Loucy (cell line): ENCODE measurements around the gene KCNA5.

Experiments used
- H2AFZ ChIP-seq: fragments of 200-600 bp; sonication (generic); 2 replicates; pipeline ENCODE4 v1.6.0; 2016; ENCODE audit warnings: antibody characterized with exemption, mild to moderate bottlenecking, low read length, moderate library complexity
- H3F3A ChIP-seq: fragments of 200-600 bp; 2 replicates; pipeline ENCODE4 v1.6.0; 2016; ENCODE audit warnings: antibody characterized with exemption, low read depth, mild to moderate bottlenecking
- H3K27me3 ChIP-seq: fragments of 200-600 bp; sonication (generic); 2 replicates; pipeline ENCODE4 v1.6.1; 2014; ENCODE audit warnings: low read length, mild to moderate bottlenecking; ENCODE audit not compliant: insufficient read depth, poor library complexity, severe bottlenecking
- H3K36me3 ChIP-seq: fragments of 200-600 bp; sonication (generic); 2 replicates; pipeline ENCODE4 v1.6.1; 2016; ENCODE audit warnings: low read length; ENCODE audit not compliant: insufficient read depth
- H3K4me1 ChIP-seq: fragments of 200-600 bp; sonication (generic); 2 replicates; pipeline ENCODE4 v1.5.1; 2014; ENCODE audit warnings: low read length, mild to moderate bottlenecking; ENCODE audit not compliant: insufficient read depth, poor library complexity, severe bottlenecking
- H3K4me2 ChIP-seq: fragments of 200-600 bp; sonication (generic); 2 replicates; pipeline ENCODE4 v1.6.0; 2014; ENCODE audit warnings: antibody characterized with exemption, low read length, low read depth, mild to moderate bottlenecking; ENCODE audit not compliant: poor library complexity, severe bottlenecking
- H3K4me3 ChIP-seq: fragments of 200-600 bp; sonication (generic); 2 replicates; pipeline ENCODE4 v1.5.1; 2014; ENCODE audit warnings: low read length, mild to moderate bottlenecking, mixed read lengths; ENCODE audit not compliant: poor library complexity, severe bottlenecking
- H3K79me2 ChIP-seq: fragments of 200-600 bp; sonication (generic); 2 replicates; pipeline ENCODE4 v1.6.1; 2014; ENCODE audit warnings: low read length; ENCODE audit not compliant: insufficient read depth
- H3K9ac ChIP-seq: fragments of 200-600 bp; sonication (generic); 2 replicates; pipeline ENCODE4 v1.6.0; 2014; ENCODE audit warnings: mild to moderate bottlenecking, low read depth, low read length, moderate library complexity; ENCODE audit not compliant: poor library complexity, severe bottlenecking
- H3K9me2 ChIP-seq: fragments of 200-600 bp; sonication (generic); replicated peaks from 2 replicates; pipeline ENCODE4 v1.6.1; 2016; ENCODE audit warnings: low read depth, low read length, mixed read lengths
- H3K9me3 ChIP-seq: fragments of 200-600 bp; sonication (generic); 2 replicates; pipeline ENCODE4 v1.6.1; 2014; ENCODE audit warnings: mild to moderate bottlenecking, antibody characterized with exemption, low read length, low read depth; ENCODE audit not compliant: insufficient read depth
- H4K20me1 ChIP-seq: fragments of 200-600 bp; sonication (generic); 2 replicates; pipeline ENCODE4 v1.6.0; 2014; ENCODE audit warnings: antibody characterized with exemption, low read length, mild to moderate bottlenecking; ENCODE audit not compliant: insufficient read depth, poor library complexity, severe bottlenecking
- CTCF ChIP-seq: fragments of 200-600 bp; sonication (generic); conservative IDR thresholded peaks from 2 replicates; pipeline ENCODE4 v1.5.1; 2014; ENCODE audit warnings: mild to moderate bottlenecking, antibody characterized with exemption, low read length
- EZH2phosphoT487 ChIP-seq: fragments of 200-600 bp; IDR thresholded peaks from 2 replicates; pipeline ENCODE4 v1.6.1; 2018; ENCODE audit warnings: antibody characterized with exemption, mild to moderate bottlenecking, moderate library complexity, borderline replicate concordance

The KCNA5 gene

DNA sequence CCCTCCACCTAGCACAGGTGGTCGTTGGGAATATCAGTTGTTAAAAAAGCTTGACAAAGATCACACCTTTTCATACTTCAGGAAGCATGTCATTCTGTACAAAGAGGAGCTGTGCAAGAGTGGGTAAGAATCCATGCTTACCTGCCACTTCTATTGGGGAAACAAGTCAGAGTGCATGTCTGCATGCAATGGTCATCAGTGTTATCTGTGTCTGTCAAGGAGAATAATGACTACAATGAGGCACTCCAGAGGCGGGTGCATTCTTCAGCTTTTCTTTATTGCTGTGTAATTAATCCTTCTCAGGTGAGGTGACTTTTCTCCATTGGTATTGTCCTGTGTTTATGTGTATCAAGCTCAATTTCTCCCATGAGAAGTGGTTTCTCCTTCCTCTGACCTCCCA is 24.4 kb downstream of the KCNA5 start:
- Histone ChIP-seq H3K9me2 (no peaks in the 10 kb centered on the region), H3K4me2 (no peak overlapping the region), H3K9ac (no peak overlapping the region), H2AFZ (no peak overlapping the region), H3K36me3 (no peaks in the 10 kb centered on the region), H3K4me1 (no peaks in the 10 kb centered on the region), H3K27me3 (no peaks in the 10 kb centered on the region), H3K9me3 (no peaks in the 10 kb centered on the region), H3K79me2 (no peaks in the 10 kb centered on the region), H4K20me1 (no peaks in the 10 kb centered on the region), H3F3A (no peaks in the 10 kb centered on the region), H3K4me3 (no peak overlapping the region)
- TF ChIP-seq EZH2phosphoT487, result no peak
- no peak for TF ChIP-seq CTCF

DNA sequence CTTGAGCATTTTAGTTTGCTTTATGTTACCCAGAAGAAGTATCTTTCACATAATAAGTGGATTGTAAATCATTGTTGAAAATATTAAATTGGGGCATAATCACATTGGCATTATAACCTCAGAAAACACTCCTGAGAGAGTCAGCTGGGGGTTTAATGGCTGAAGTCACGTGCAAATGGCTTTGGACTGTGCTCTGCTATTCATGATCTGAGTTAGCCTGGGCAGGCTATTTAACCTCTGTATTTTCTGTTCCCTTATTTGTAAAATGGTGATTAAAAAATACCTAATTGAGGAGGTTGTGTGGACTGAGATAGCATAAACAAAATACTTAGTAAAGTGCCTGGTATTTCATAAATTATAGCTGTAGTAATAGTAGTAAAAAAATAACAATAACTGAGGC is 24.9 kb downstream of the KCNA5 start:
- H3K9me3 ChIP-seq, result no peaks in the 10 kb centered on the region

GRCh38 chr12:5070090-5070489 is 26.4 kb downstream of the KCNA5 start:
- Histone ChIP-seq H3K9me3 (no peaks in the 10 kb centered on the region), H3K4me3 (no peak overlapping the region), H3K79me2 (no peaks in the 10 kb centered on the region), H2AFZ (no peak overlapping the region), H3K27me3 (no peaks in the 10 kb centered on the region), H3F3A (no peaks in the 10 kb centered on the region), H3K4me1 (no peaks in the 10 kb centered on the region), H4K20me1 (no peaks in the 10 kb centered on the region), H3K9ac (no peak overlapping the region), H3K36me3 (no peaks in the 10 kb centered on the region), H3K9me2 (no peaks in the 10 kb centered on the region), H3K4me2 (no peak overlapping the region)
- TF ChIP-seq CTCF, result no peak

More for the DNA sequence above, 24.9 kb downstream of the KCNA5 start:
- H2AFZ ChIP-seq, result no peak overlapping the region
- H3K4me1 ChIP-seq, result no peaks in the 10 kb centered on the region
- H4K20me1 ChIP-seq, result no peaks in the 10 kb centered on the region
- H3K4me2 ChIP-seq, result no peak overlapping the region
- H3F3A ChIP-seq, result no peaks in the 10 kb centered on the region
- no peaks in the 10 kb centered on the region for H3K9me2 ChIP-seq
- no peaks in the 10 kb centered on the region for H3K36me3 ChIP-seq
- no peaks in the 10 kb centered on the region for H3K27me3 ChIP-seq
- no peak overlapping the region for H3K9ac ChIP-seq
- no peak overlapping the region for H3K4me3 ChIP-seq
- TF ChIP-seq CTCF, result no peak
- no peak for TF ChIP-seq EZH2phosphoT487
- H3K79me2 ChIP-seq, result no peaks in the 10 kb centered on the region
